Neutrophil (primary cell): ENCODE measurements around the gene YWHAQ.

ENCODE experiments used
- H3K27ac ChIP-seq: fragments of 200-600 bp; sonication (generic); 2 replicates; pipeline ENCODE4 v1.5.1; 2016; ENCODE audit warnings: mild to moderate bottlenecking, moderate library complexity
- H3K27me3 ChIP-seq: fragments of 200-600 bp; sonication (generic); 2 replicates; pipeline ENCODE4 v1.6.0; 2016; ENCODE audit warnings: mild to moderate bottlenecking
- H3K36me3 ChIP-seq: fragments of 200-600 bp; sonication (generic); 2 replicates; pipeline ENCODE4 v1.5.1; 2017
- H3K4me1 ChIP-seq, 2 experiments: fragments of 200-600 bp in 1 of 2; sonication (generic) in 1 of 2; 1 replicate in 1 of 2; 2 replicates in 1 of 2; pipeline versions ENCODE4 v1.5.1 to v1.6.1; 2013 to 2016; ENCODE audit warnings: low read depth in 1 of 2, low read length in 1 of 2, mild to moderate bottlenecking in 1 of 2, moderate library complexity in 1 of 2; ENCODE audit not compliant: control insufficient read depth in 1 of 2, insufficient read depth in 1 of 2
- H3K4me3 ChIP-seq, 2 experiments: fragments of 200-600 bp in 1 of 2; sonication (generic) in 1 of 2; 1 replicate in 1 of 2; 2 replicates in 1 of 2; pipeline ENCODE4 v1.5.1; 2013 to 2016; ENCODE audit warnings: low read depth in 1 of 2, low read length in 1 of 2, mild to moderate bottlenecking in 1 of 2, moderate library complexity in 1 of 2
- H3K9me3 ChIP-seq: fragments of 200-600 bp; sonication (generic); 2 replicates; pipeline ENCODE4 v1.5.1; 2016
- TF ChIP-seq, protein P1 (sequence below): fragments of 200-600 bp; sonication (generic); IDR thresholded peaks from 2 replicates; pipeline ENCODE4 v1.5.1; 2016; ENCODE audit warnings: antibody characterized with exemption

Gene YWHAQ

GRCh38 chr2:9650119-9650821 is 19.5 kb upstream of the YWHAQ start:
- no peak overlapping the region for H3K4me3 ChIP-seq
- TF ChIP-seq, protein P1, sequence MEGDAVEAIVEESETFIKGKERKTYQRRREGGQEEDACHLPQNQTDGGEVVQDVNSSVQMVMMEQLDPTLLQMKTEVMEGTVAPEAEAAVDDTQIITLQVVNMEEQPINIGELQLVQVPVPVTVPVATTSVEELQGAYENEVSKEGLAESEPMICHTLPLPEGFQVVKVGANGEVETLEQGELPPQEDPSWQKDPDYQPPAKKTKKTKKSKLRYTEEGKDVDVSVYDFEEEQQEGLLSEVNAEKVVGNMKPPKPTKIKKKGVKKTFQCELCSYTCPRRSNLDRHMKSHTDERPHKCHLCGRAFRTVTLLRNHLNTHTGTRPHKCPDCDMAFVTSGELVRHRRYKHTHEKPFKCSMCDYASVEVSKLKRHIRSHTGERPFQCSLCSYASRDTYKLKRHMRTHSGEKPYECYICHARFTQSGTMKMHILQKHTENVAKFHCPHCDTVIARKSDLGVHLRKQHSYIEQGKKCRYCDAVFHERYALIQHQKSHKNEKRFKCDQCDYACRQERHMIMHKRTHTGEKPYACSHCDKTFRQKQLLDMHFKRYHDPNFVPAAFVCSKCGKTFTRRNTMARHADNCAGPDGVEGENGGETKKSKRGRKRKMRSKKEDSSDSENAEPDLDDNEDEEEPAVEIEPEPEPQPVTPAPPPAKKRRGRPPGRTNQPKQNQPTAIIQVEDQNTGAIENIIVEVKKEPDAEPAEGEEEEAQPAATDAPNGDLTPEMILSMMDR = no peak
- H3K9me3 ChIP-seq = no peaks in the 10 kb centered on the region
- H3K4me1 ChIP-seq = no peaks in the 10 kb centered on the region
- peaks cover 4% of the 10 kb centered on the region for H3K27me3 ChIP-seq
- H3K36me3 ChIP-seq = no peaks in the 10 kb centered on the region
- no peak overlapping the region for H3K27ac ChIP-seq

- Histone ChIP-seq H3K9me3 (no peaks in the 10 kb centered on the region), H3K27me3 (peaks cover 4% of the 10 kb centered on the region), H3K27ac (no peak overlapping the region), H3K4me3 (no peak overlapping the region), H3K36me3 (no peaks in the 10 kb centered on the region), H3K4me1 (no peaks in the 10 kb centered on the region)
- TF ChIP-seq, protein P1 = no peak
These were observed 18.5 kb upstream of the YWHAQ start for GRCh38 chr2:9649261-9649660.

DNA sequence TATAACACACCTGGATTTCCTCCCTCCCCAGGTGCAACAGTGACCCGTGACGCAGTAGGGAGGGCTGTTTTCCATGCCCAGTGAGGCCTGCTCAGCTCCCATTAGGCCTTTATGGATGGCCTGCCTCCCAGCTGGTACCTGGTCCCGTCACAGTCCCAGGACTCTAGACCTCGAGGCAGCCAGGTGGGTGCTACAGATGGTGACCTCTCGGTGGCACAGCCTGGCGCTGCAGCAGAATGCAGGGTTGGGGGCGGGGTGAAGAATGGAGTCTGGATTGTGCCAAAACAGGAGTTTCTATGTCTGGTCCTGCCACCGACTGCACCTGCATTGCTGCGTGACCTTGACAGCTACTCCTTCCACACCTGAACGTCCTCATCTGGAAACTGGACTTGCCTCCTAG is 18.0 kb upstream of the YWHAQ start:
- peaks cover 3% of the 10 kb centered on the region for H3K27me3 ChIP-seq
- H3K4me3 ChIP-seq = no peak overlapping the region
- no peaks in the 10 kb centered on the region for H3K4me1 ChIP-seq
- H3K9me3 ChIP-seq = no peaks in the 10 kb centered on the region
- no peak overlapping the region for H3K27ac ChIP-seq
- H3K36me3 ChIP-seq = no peaks in the 10 kb centered on the region
- TF ChIP-seq, protein P1 = no peak

GRCh38 chr2:9647884-9648283 is 17.1 kb upstream of the YWHAQ start:
- TF ChIP-seq, protein P1 = no peak
- Histone ChIP-seq H3K27ac (no peak overlapping the region), H3K4me3 (no peak overlapping the region), H3K27me3 (no peaks in the 10 kb centered on the region), H3K4me1 (no peaks in the 10 kb centered on the region), H3K9me3 (no peaks in the 10 kb centered on the region), H3K36me3 (no peaks in the 10 kb centered on the region)

- Histone ChIP-seq H3K36me3 (no peaks in the 10 kb centered on the region), H3K4me3 (no peak overlapping the region), H3K27me3 (peaks cover 4% of the 10 kb centered on the region), H3K27ac (no peak overlapping the region), H3K9me3 (no peaks in the 10 kb centered on the region), H3K4me1 (no peaks in the 10 kb centered on the region)
- TF ChIP-seq, protein P1 = no peak
These were observed 15.6 kb upstream of the YWHAQ start for GRCh38 chr2:9646196-9647030.
